Right ventricle myocardium inferior (tissue), 1 donor: ENCODE data around the gene PET100. TPM values are rescaled to one million over a fixed set of nuclear protein-coding genes. Genes with fewer than 3 reads are reported as not detected.

Source experiments
- ATAC-seq: fragments of 200-7000 bp; cut with Tn5 transposase; one replicate; pipeline ENCODE4 v1.9.1; 2020; ENCODE audit warnings: mild to moderate bottlenecking, moderate library complexity
- DNase-seq: peaks from one replicate; pipeline ENCODE4 v3.0.0; 2021; ENCODE audit errors: missing footprints
- intact Hi-C: fragments of 100-400 bp; cut with DNase I; formaldehyde crosslinking; loops from one replicate; pipeline ENCODE4 v1.11.0; 2022
- microRNA-seq: library from miRNA; unstranded; fragments of <30 nt; microRNA quantifications from one replicate; pipeline ENCODE4 v1.2.0, GENCODE V29; 2020
- total RNA-seq: library from RNA; stranded (reverse); fragmentation: NEBNext Ultra II Directional; extraction: Animal tissue kit (Norgen Biotek cat#: 25700); gene quantifications from one replicate; pipeline ENCODE4 v1.2.1, GENCODE V29; 2021
- donor health status: DM: no; HTN: yes; CAD: no; lungs with severe emphysema.

PET100 gene
- total RNA-seq, 1 donor from 2014 or later: 205 TPM

DNA sequence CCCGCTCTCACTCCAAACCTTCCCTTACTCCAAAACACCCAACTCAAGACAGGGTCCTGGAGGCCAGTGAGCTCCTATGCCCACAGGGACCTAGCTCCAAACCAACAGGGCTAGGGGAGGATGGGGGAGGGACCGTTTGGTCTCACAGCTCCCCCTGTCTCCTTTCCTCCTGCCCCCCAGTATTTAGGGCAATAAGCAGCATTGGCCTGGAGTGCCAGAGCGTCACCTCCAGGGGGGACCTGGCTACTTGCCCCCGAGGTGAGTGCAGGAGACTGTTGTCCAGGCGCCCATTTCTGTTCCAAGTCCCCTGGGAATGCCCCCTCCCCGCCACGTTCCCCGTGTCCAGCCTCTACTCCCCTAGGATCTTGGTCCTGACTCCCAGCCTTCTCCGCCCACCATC, 40.0 kb downstream of the PET100 start:
- intact Hi-C loops: no loop called here
- ATAC-seq (no peak), DNase-seq (no peak)

DNA sequence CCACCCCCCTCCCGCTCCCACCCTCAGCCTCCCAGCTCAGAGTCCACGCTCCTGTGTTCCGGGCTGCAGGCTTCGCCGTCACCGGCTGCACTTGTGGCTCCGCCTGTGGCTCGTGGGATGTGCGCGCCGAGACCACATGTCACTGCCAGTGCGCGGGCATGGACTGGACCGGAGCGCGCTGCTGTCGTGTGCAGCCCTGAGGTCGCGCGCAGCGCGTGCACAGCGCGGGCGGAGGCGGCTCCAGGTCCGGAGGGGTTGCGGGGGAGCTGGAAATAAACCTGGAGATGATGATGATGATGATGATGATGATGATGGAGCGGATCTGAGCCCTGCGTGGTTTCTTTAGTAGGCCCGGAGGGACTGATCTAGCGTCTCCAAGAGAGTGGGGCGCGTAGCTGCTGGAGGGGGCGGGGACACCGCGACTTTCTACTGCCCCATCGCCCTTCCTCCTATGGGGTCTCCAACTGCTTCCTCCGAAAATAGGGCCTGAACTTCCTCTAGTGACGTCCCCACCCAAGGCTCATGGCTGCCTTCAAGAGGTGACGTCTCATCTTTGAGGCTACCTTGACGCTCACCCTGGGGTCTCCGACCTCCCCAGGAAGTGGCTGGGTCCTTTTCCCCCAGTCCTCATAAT, 40.7 kb downstream of the PET100 start:
- no peak for ATAC-seq
- intact Hi-C loops: no loop called here
- peak; percentile 78 for DNase-seq

DNA sequence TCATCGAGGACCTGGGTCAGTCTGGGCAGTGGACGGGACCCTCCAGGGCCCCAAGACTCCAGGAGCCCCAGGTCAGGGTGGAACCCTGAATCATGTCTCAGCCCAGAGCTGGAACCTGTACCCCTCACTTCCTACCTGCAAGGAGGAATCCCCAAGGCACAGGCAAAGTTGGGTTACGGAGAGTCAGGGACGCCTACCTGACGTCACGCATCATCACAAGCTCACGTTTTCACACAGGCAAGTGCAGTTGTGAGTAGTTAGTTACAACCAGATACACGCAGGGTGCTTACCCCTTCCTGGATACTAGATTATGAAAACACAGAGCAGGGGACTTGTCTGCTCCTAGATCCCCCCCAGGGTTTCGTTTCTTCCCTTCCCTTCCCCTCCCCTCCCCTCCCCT, 41.2 kb downstream of the PET100 start:
- intact Hi-C loops: no loop called here
- no peak for DNase-seq
- no peak for ATAC-seq

DNA sequence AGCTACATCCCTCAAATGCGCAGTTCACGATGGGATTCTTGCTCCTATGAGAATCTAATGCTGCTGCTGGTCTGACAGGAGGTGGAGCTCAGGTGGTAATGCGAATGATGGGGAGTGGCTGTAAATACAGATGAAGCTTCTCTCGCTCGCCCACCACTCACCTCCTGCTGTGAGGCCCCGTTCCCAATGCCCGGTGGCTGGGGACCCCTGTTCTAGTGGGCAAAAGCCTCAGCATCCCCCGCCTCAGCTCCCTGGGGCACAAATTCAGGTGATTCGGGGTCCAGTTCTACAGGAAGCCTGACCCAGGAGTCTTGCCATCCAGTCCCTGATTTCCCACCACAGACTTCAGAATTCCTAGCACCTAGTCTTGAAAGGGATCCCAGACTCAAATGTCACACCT, 42.9 kb downstream of the PET100 start:
- intact Hi-C loops: no loop called here

DNA sequence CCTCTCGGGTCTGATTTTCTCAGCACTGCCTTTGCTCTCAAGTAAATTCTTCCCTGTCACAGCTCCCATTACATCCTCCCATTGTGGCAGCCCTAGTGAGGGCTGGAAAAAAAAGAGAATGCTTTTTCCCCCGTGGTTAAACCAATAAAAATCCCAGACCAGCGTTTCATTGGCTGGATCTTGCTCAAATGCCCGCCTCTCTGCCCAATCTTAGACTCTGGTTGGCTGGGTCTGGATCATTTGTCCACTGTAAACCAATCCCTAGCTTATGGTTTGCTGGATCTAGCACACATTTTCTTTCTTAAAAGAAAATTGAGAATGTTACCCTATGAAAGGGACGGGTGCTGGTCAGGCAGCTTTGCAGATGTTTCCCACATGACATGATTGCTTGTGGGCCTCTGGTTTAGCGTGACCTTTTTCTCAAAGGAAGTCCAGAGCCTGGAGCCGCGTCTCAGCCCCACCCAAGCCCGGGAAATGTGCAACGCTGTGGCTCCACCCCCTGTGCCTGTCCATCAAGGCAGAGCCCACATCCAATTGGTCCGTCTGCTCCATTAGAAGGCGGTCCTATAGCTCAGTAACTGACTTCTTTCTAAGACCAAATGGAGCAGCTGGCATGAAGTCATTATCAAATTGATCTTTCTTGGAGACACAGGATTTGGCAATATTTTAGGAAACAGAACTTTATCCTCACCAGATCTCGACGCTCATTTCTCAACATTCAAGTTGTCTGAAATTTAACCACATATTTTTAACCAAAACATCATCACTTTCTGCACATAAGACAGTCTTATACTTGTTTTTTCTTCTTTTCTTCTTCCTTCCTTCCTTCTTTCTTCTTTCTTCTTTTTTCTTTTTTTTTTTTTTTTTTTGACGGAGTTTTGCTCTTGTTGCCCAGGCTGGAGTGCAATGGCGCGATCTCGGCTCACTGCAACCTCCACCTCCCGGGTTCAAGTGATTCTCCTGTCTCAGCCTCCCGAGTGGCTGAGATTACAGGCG, 44.7 kb downstream of the PET100 start:
- peak; percentile 89 for DNase-seq
- intact Hi-C loops: no loop called here
- peak; percentile 77 for ATAC-seq

More for the DNA sequence above, 42.9 kb downstream of the PET100 start:
- DNase-seq: no peak
- no peak for ATAC-seq

DNA sequence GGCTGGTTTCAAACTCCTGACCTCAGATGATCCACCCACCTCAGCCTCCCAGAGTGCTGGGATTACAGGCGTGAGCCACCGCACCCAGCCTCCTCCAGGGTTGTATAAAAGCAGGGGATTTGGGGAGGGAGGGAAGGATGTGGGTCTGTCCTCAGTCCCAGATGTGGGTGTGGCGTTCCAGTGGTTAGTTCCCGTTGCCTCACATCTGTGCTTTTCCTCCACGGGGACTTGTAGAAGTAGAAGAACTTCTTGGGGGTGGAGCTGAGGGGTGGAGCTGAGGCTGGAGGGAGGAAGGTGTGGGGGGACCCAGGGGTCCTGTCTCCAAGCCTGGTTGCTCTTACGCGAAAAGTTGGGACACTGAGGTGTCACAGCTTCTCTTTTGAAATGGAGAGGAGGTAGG, 46.8 kb downstream of the PET100 start:
- no peak for DNase-seq
- no peak for ATAC-seq
- intact Hi-C loops: no loop called here

DNA sequence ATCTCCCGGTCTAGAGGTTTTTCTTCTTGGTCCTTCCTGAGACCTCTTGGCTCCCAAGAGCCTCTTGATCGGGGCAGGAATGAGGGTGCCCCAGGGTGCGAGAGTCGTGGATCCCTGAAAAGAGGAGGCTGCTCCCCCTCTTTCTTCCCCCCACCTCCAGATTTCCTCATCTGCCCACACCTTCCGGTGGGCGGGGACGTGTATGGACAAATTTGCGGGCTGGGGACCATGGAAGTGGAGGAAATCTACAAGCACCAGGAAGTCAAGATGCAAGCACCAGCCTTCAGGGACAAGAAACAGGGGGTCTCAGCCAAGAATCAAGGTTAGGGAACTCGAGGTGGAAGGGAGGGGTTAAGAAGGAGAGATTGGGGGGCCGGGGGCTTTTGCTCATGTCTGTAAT, 47.3 kb downstream of the PET100 start, which contains the start of gene MCEMP1:
Gene MCEMP1 (plus strand): TSS at position 237 of the 400 bp plus-strand sequence. CDS start 31 bp downstream, at position 268.
- DNase-seq (peak; percentile 76), ATAC-seq (no peak)
- intact Hi-C loops: no loop called here

DNA sequence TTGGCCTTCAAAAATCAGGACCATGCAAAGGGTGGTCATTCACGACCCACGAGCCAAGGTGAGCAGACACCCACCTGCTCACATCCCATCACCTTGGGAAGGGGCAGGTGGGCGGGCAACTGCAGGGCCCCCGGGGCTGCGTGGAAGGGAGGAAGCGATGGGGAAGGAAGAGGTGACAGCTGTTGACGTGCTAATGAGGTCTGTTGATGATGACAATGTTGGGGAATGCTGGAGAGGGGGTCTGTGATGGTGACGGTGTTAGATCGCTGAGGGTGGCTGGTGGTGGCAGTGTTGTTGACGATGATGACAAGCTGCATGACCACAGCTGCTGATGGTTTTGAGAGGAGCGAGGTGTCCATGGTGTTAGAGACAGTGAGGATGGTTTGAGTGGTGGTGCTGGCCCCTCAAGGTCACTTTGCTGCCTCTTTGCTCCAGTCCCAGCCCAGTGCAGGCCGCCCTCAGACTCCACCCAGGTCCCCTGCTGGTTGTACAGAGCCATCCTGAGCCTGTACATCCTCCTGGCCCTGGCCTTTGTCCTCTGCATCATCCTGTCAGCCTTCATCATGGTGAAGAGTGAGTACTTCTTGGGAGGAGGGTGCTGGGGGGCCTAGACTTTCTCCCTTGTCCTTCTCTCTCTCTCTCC, 48.2 kb downstream of the PET100 start:
- intact Hi-C loops: no loop called here
- DNase-seq (no peak), ATAC-seq (no peak)

DNA sequence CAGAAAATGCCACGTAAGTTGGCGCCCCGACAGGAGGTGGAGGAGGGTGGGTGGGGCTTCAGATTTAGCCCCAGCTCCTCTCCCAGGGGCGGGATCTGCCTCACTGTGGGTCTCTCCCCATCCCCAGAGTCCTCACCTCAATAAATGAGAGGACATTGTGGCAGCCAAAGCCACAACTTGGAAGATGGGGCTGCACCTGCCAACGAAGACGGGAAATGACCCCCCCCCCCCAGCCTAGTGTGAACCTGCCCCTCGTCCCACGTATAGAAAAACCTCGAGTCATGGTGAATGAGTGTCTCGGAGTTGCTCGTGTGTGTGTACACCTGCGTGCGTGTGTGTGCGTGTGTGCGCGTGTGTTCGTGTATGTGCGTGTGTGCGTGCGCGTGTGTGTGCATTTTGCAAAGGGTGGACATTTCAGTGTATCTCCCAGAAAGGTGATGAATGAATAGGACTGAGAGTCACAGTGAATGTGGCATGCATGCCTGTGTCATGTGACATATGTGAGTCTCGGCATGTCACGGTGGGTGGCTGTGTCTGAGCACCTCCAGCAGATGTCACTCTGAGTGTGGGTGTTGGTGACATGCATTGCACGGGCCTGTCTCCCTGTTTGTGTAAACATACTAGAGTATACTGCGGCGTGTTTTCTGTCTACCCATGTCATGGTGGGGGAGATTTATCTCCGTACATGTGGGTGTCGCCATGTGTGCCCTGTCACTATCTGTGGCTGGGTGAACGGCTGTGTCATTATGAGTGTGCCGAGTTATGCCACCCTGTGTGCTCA, 49.6 kb downstream of the PET100 start:
- intact Hi-C loops: no loop called here
- ATAC-seq: no peak
- peak; percentile 79 for DNase-seq

DNA sequence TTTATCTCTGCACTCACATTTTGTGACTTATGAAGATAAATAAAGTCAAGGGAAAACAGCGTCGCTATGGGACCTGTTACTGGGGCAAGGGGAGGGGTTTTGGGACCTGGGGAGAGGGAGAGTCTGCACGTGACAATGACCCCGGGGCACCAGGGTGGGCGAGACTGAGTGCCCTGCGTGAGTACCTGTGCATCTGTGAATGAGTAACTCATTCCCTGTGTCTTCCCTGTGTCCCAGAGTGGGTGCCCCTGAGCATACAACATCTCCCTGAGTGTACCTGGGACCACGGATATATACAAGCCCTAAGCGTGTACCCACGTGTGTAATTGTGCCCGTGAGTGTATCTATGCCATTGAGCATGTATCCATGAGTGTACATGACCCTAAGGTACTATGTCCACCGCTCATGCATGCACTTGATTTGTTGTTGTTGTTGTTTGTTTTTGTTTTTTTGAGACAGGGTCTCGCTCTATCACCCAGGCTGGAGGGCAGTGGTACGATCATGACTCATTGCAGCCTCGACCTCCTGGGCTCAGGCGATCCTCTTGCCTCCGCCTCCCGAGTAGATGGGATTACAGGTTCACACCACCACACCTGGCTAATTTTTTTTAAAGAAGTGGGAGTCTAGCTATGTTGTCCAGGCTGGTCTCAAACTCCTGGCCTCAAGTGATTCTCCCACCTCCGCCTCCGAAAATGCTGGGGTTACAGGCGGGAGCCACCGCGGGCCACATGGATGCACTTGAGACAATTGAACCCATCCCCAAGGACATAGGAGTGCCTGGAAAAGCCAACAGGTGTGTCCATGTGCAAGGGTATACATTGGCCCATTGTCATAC, 50.4 kb downstream of the PET100 start:
- intact Hi-C loops: loop anchor here (1.0 to 2.0 kb wide), 3 partner anchors 27 to 325 kb away; no protein-coding TSS in a partner anchor
- no peak for DNase-seq
- ATAC-seq: no peak

DNA sequence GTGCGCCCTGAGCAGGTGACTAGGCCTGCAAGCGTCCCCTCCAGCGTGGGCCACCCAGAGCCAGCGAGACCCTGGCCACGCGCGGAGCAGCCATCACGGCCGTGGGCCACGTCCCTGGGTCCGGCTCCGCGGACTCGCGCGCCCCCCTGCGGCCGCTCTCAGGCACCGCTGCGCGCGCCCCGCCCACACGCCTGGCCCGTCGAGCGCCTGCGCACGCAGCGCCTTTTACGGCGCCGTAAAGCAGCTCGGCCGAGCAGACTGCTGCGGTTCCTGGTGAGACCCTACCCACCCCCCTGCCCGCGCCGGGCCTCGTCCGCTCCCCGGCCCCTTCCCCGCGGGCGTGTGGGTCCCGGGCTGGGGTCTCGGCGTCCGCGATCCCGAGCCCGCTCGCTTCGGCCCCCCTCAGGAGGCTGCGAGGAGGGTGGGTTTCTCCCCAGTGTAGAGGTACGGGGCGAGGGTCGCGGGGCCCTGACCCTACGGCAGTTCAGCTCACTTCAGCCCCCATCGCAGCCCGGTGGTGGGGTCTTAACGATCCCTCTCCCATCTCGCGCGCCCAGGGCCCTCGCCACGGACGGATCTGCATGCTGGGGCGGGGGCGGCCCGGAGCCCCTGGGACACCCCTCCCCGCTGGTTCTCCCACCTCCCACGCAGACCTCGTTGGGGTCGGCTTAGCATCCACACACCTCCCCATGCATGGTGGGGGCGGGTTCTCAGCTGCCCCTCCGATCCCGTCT, 51.2 kb downstream of the PET100 start, which contains the start of gene TRAPPC5:
Gene TRAPPC5 (plus strand): TSS at position 228 of the 734 bp plus-strand sequence. CDS start 1,421 bp downstream, outside the sequence.
- ATAC-seq (peak; percentile 91), DNase-seq (peak; percentile 95)
- intact Hi-C loops: loop anchor here (1.0 to 2.0 kb wide), 3 partner anchors 27 to 326 kb away; no protein-coding TSS in a partner anchor

Small RNA genes lying within 50 kb of the gene (microRNA-seq; reads per million reads assigned to microRNA genes)
- not detected for gene MIR6792

Other genes starting within 250 kb of the PET100 start
- gene PEX11G, start 140.8 kb upstream of the PET100 start, total RNA-seq: 1.2 TPM
- gene ZNF358, start 113.7 kb upstream of the PET100 start, total RNA-seq: 89.6 TPM
- gene MCOLN1, start 107.2 kb upstream of the PET100 start, total RNA-seq: 19.5 TPM
- 50.6 TPM for gene PNPLA6, start 94.1 kb upstream of the PET100 start, total RNA-seq
- gene CAMSAP3, start 33.9 kb upstream of the PET100 start, total RNA-seq: 1.9 TPM
- gene XAB2, start 248 bp upstream of the PET100 start, total RNA-seq: 25.3 TPM
- 6.6 TPM for gene PCP2, start 3.9 kb downstream of the PET100 start, total RNA-seq
- 8.4 TPM for gene STXBP2, start 7.3 kb downstream of the PET100 start, total RNA-seq
- gene RETN, start 39.3 kb downstream of the PET100 start, total RNA-seq: 1.2 TPM
- 1.1 TPM for gene MCEMP1, start 47.3 kb downstream of the PET100 start, total RNA-seq
- gene TRAPPC5, start 51.0 kb downstream of the PET100 start, total RNA-seq: 139 TPM
- 0.30 TPM for gene FCER2, start 72.3 kb downstream of the PET100 start, total RNA-seq
- gene CLEC4G, start 102.3 kb downstream of the PET100 start, total RNA-seq: 2.2 TPM
- 15.6 TPM for gene CD209, start 117.7 kb downstream of the PET100 start, total RNA-seq
- gene CLEC4M, start 133.4 kb downstream of the PET100 start, total RNA-seq: not detected
- gene EVI5L, start 200.4 kb downstream of the PET100 start, total RNA-seq: 21.5 TPM
- not detected for gene PRR36, start 244.6 kb downstream of the PET100 start, total RNA-seq